HG03469 (cell line): Measurements from ENCODE around the gene RNF111.
"Not testable (repeated sequence)": the region's sequence is repeated elsewhere in the genome, so short reads cannot be mapped to it uniquely, and the experiment has no call there.

ENCODE experiments used
- ATAC-seq: cut with Tn5 transposase; IDR thresholded peaks from one replicate; pipeline ENCODE4 v1.9.1; 2021; ENCODE audit warnings: mild to moderate bottlenecking, moderate library complexity, moderate number of reproducible peaks; ENCODE audit not compliant: unreplicated experiment

The RNF111 gene

GRCh38 chr15:58999694-59000093 is 12.2 kb downstream of the RNF111 start:
- no peak for ATAC-seq

- ATAC-seq = not testable (repeated sequence)
Observed at GRCh38 chr15:59000251-59000650, 12.8 kb downstream of the RNF111 start.

- ATAC-seq = no peak
Observed at GRCh38 chr15:59001946-59002345, 14.5 kb downstream of the RNF111 start.

GRCh38 chr15:59002418-59002859 is 15.0 kb downstream of the RNF111 start:
- no peak for ATAC-seq

GRCh38 chr15:59005579-59005978 is 18.1 kb downstream of the RNF111 start:
- ATAC-seq = no peak

- no peak for ATAC-seq
Observed at GRCh38 chr15:59008086-59008485, 20.6 kb downstream of the RNF111 start.

GRCh38 chr15:59011262-59011952 is 23.9 kb downstream of the RNF111 start:
- no peak for ATAC-seq

GRCh38 chr15:59013246-59013873 is 25.9 kb downstream of the RNF111 start:
- no peak for ATAC-seq

GRCh38 chr15:59014068-59014467 is 26.6 kb downstream of the RNF111 start:
- no peak for ATAC-seq

GRCh38 chr15:59017449-59017848 is 30.0 kb downstream of the RNF111 start:
- ATAC-seq = no peak

- ATAC-seq = no peak
Observed at GRCh38 chr15:59018833-59019232, 31.4 kb downstream of the RNF111 start.

- no peak for ATAC-seq
Observed at GRCh38 chr15:59020322-59020721, 32.9 kb downstream of the RNF111 start.

GRCh38 chr15:59022188-59022587 is 34.7 kb downstream of the RNF111 start:
- ATAC-seq = no peak

GRCh38 chr15:59026207-59026606 is 38.7 kb downstream of the RNF111 start:
- ATAC-seq = no peak

GRCh38 chr15:59028387-59028955 is 41.0 kb downstream of the RNF111 start:
- no peak for ATAC-seq

GRCh38 chr15:59029554-59029953 is 42.1 kb downstream of the RNF111 start:
- ATAC-seq = no peak

- no peak for ATAC-seq
Observed at GRCh38 chr15:59035201-59035600, 47.7 kb downstream of the RNF111 start.

- ATAC-seq = no peak
Observed at GRCh38 chr15:59039225-59039624, 51.8 kb downstream of the RNF111 start.

GRCh38 chr15:59042041-59042440 is 54.6 kb downstream of the RNF111 start:
- ATAC-seq = no peak

GRCh38 chr15:59048897-59049296 is 61.4 kb downstream of the RNF111 start:
- no peak for ATAC-seq

GRCh38 chr15:59051873-59052861 is 64.7 kb downstream of the RNF111 start:
- ATAC-seq = no peak
